Fibroblast of gingiva (primary cell): ENCODE data around the gene SETBP1.

Experiments
- DNase-seq: peaks from one replicate; pipeline ENCODE4 v3.0.0-alpha.2; 2011; ENCODE audit warnings: low read depth

Gene SETBP1

GRCh38 chr18:44973282-44973681 lies 292.6 kb downstream of the SETBP1 start:
- DNase-seq, result no peak

GRCh38 chr18:44974174-44974573 lies 293.5 kb downstream of the SETBP1 start:
- DNase-seq, result no peak

- DNase-seq, result no peak
Observed at GRCh38 chr18:44977856-44978255, 297.2 kb downstream of the SETBP1 start.

GRCh38 chr18:44979748-44980147 lies 299.1 kb downstream of the SETBP1 start:
- no peak for DNase-seq

- DNase-seq, result no peak
Observed at GRCh38 chr18:44981121-44981520, 300.4 kb downstream of the SETBP1 start.

GRCh38 chr18:44986933-44987332 lies 306.2 kb downstream of the SETBP1 start:
- DNase-seq, result peak; percentile 38

GRCh38 chr18:44987371-44987770 lies 306.7 kb downstream of the SETBP1 start:
- DNase-seq, result no peak

GRCh38 chr18:44988821-44989587 lies 308.3 kb downstream of the SETBP1 start:
- DNase-seq, result no peak

GRCh38 chr18:44996261-44996660 lies 315.6 kb downstream of the SETBP1 start:
- DNase-seq, result no peak

- DNase-seq, result no peak
Observed at GRCh38 chr18:44997174-44997573, 316.5 kb downstream of the SETBP1 start.

GRCh38 chr18:44998360-44998759 lies 317.7 kb downstream of the SETBP1 start:
- DNase-seq, result no peak

GRCh38 chr18:45004546-45005080 lies 323.9 kb downstream of the SETBP1 start:
- no peak for DNase-seq

- no peak for DNase-seq
Observed at GRCh38 chr18:45006934-45007333, 326.2 kb downstream of the SETBP1 start.

- DNase-seq, result no peak
Observed at GRCh38 chr18:45007531-45007930, 326.8 kb downstream of the SETBP1 start.

- DNase-seq, result no peak
Observed at GRCh38 chr18:45008694-45009413, 328.2 kb downstream of the SETBP1 start.

- no peak for DNase-seq
Observed at GRCh38 chr18:45009756-45010155, 329.1 kb downstream of the SETBP1 start.

GRCh38 chr18:45012286-45012685 lies 331.6 kb downstream of the SETBP1 start:
- DNase-seq, result no peak

- DNase-seq, result peak; percentile 85
Observed at GRCh38 chr18:45014047-45014501, 333.4 kb downstream of the SETBP1 start.

- no peak for DNase-seq
Observed at GRCh38 chr18:45015788-45016128, 335.1 kb downstream of the SETBP1 start.

- no peak for DNase-seq
Observed at GRCh38 chr18:45019469-45019868, 338.8 kb downstream of the SETBP1 start.

- no peak for DNase-seq
Observed at GRCh38 chr18:45023519-45023918, 342.8 kb downstream of the SETBP1 start.

GRCh38 chr18:45024357-45025088 lies 343.8 kb downstream of the SETBP1 start:
- DNase-seq, result no peak

GRCh38 chr18:45025089-45025450 lies 344.4 kb downstream of the SETBP1 start:
- no peak for DNase-seq
